Chondrocyte (in vitro differentiated cells): ENCODE measurements around the gene INPP4A. TPM values are rescaled to one million over a fixed set of nuclear protein-coding genes. Genes with fewer than 3 reads are reported as not detected.

ENCODE experiments used
- DNase-seq: peaks from one replicate; pipeline ENCODE4 v3.0.0; 2021; ENCODE audit warnings: mixed read lengths, low spot score
- H3K27ac Mint-ChIP-seq: one replicate; pipeline ENCODE4 v1.8.0; 2021; ENCODE audit warnings: mild to moderate bottlenecking, moderate library complexity, mixed read lengths; ENCODE audit not compliant: unreplicated experiment
- H3K27me3 Mint-ChIP-seq: 2 replicates; pipeline ENCODE4 v1.8.0; 2021; ENCODE audit warnings: low read depth, mixed read lengths
- H3K36me3 Mint-ChIP-seq: 2 replicates; pipeline ENCODE4 v1.8.0; 2021; ENCODE audit warnings: low read depth, mixed read lengths
- H3K4me1 Mint-ChIP-seq: 2 replicates; pipeline ENCODE4 v1.8.0; 2021; ENCODE audit warnings: low read depth, mild to moderate bottlenecking, mixed read lengths
- H3K4me3 Mint-ChIP-seq: one replicate; pipeline ENCODE4 v1.8.0; 2021; ENCODE audit warnings: mild to moderate bottlenecking, moderate library complexity, mixed read lengths; ENCODE audit not compliant: unreplicated experiment
- H3K9me3 Mint-ChIP-seq: 2 replicates; pipeline ENCODE4 v1.8.0; 2021; ENCODE audit warnings: low read depth, mixed read lengths
- CTCF ChIP-seq: fragments of 200-600 bp; sonication (generic); IDR thresholded peaks from 2 replicates; pipeline ENCODE4 v1.5.0; 2021; ENCODE audit warnings: antibody characterized with exemption, mild to moderate bottlenecking, moderate library complexity
- total RNA-seq: library from RNA; stranded (reverse); gene quantifications from 3 replicates; pipeline ENCODE4 v1.2.1, GENCODE V29; 2021

INPP4A gene
- total RNA-seq, 1 donor from 2014 or later = 26.1 TPM

GRCh38 chr2:98471402-98472131, 26.9 kb downstream of the INPP4A start:
- DNase-seq = no peak
- TF ChIP-seq CTCF = no peak
- Mint-ChIP-seq H3K4me1 (peaks cover 25% of the 10 kb centered on the region), H3K27ac (no peak overlapping the region), H3K4me3 (no peak overlapping the region), H3K36me3 (no peaks in the 10 kb centered on the region), H3K27me3 (no peaks in the 10 kb centered on the region), H3K9me3 (no peaks in the 10 kb centered on the region)

GRCh38 chr2:98472132-98472650, 27.5 kb downstream of the INPP4A start:
- H3K27me3 Mint-ChIP-seq = no peaks in the 10 kb centered on the region
- no peaks in the 10 kb centered on the region for H3K36me3 Mint-ChIP-seq
- TF ChIP-seq CTCF = no peak
- no peak overlapping the region for H3K4me3 Mint-ChIP-seq
- H3K4me1 Mint-ChIP-seq = peaks cover 23% of the 10 kb centered on the region
- H3K27ac Mint-ChIP-seq = no peak overlapping the region
- no peak for DNase-seq
- H3K9me3 Mint-ChIP-seq = no peaks in the 10 kb centered on the region

DNA sequence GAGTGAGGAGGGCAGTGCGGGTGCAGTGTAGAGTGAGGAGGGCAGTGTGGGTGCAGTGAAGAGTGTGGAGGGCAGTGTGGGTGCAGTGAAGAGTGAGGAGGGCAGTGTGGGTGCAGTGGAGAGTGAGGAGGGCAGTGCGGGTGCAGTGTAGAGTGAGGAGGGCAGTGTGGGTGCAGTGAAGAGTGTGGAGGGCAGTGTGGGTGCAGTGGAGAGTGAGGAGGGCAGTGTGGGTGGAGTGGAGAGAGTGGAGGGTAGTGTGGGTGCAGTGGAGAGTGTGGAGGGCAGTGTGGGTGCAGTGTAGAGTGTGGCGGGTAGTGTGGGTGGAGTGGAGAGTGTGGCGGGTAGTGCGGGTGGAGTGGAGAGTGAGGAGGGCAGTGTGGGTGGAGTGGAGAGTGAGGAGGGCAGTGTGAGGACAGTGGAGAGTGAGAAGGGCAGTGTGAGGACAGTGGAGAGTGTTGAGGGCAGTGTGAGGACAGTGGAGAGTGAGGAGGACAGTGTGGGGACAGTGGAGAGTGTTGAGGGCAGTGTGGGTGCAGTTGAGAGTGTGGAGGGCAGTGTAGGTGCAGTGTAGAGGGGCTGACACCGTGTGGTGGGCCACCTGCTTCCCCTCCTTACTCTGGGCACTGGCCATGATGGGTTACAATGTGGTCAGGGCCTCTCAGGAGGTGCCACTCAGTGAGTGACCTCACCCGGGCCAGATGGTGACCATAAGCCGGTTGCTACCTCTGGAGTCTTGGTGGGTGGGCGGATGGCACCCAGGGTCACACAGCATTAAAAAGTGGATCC, 28.5 kb downstream of the INPP4A start:
- Mint-ChIP-seq H3K27me3 (no peaks in the 10 kb centered on the region), H3K9me3 (no peaks in the 10 kb centered on the region), H3K4me3 (no peak overlapping the region), H3K36me3 (no peaks in the 10 kb centered on the region), H3K4me1 (peaks cover 30% of the 10 kb centered on the region), H3K27ac (no peak overlapping the region)
- no peak for TF ChIP-seq CTCF
- DNase-seq = no peak

DNA sequence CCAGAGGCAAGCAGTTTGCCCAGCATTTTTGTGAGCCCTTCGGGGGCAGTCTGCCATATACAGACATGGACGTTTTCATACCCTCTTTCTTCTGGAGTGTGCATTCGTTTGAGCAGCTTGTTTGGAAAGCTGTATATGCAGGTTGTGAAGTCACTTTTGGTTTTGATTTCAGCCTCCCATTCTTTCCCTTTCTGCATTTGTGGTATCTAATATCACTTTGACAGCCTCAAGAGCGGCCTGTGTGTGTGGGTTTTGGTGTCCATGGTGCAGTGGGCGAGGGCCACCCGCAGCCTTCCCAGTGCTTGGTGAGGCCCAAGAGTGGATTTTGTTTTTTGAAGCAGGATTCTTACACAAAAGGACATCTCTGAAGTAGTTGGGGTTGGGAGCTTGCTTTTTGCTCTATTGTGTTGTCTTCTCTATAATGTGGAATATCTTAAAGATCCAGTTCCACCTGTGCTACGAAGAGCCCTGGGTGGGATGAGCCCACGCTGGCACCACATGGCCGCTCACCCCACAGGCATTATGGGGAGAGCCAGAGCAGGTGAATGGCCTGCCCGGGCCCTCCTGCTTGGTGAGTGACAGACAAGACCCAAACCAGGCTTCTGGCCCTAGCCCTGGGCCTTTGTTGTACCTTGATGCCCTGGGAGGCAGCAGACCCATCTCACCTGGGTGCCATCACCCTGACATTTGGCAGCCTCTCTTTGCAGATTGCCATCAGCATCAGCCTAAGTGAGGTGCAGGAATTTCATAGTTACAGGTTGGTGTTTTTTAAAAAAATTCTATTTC, 29.5 kb downstream of the INPP4A start:
- Mint-ChIP-seq H3K27ac (no peak overlapping the region), H3K4me3 (no peak overlapping the region), H3K36me3 (no peaks in the 10 kb centered on the region), H3K9me3 (no peaks in the 10 kb centered on the region), H3K4me1 (peaks cover 33% of the 10 kb centered on the region), H3K27me3 (no peaks in the 10 kb centered on the region)
- DNase-seq = no peak
- no peak for TF ChIP-seq CTCF
